ENCODE data around the gene FRMD4A. TPM values are rescaled to one million over a fixed set of nuclear protein-coding genes. Genes with fewer than 3 reads are reported as not detected.

FRMD4A gene
- total and polyA plus RNA-seq, 10 of the 15 experiments (the other 5 are each of a cell fraction or from before 2014, with no cell fraction given), result 17.8 to 75.2 (median 39.1) TPM

DNA sequence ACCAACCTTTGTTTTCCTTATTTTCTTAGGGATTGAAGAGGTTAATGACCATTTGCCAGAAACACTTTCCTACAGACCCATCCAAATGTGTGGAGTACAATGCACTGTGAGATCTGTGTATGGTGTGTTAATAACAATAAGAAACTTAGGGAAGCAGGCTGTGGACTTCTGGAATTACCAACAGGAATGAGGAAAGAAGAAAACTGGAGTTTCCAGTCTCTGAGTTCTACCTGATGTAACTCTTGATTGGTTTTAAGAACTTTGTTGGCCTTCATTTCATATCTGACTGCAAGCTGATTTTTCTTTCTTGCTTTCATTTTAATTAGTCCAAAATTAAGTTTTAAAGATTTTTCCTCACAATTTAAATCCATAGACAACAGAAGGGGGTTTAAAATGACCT is 700.5 kb downstream of the FRMD4A start:
- Histone ChIP-seq H2AFZ (ENCODE audit: control insufficient read depth, low read depth, low read length) (no peak overlapping the region), H3K36me3 (ENCODE audit: control insufficient read depth in 2 of 2, insufficient read depth in 2 of 2, low read length in 1 of 2) (peaks cover 3 to 6% of the 10 kb centered on the region in 2 experiments; a peak in 3 of 4 replicates), H3K4me1 (ENCODE audit: control insufficient read depth, insufficient read depth, low read length) (no peaks in the 10 kb centered on the region), H4K20me1 (ENCODE audit: control insufficient read depth, insufficient read depth) (no peaks in the 10 kb centered on the region), H3K9ac (ENCODE audit: control insufficient read depth, insufficient read depth, low read length) (no peak overlapping the region), H3K4me2 (ENCODE audit: control insufficient read depth, insufficient read depth) (no peak overlapping the region), H3K9me3 (replicated peaks; ENCODE audit: control insufficient read depth, insufficient read depth, low read length) (no peaks in the 10 kb centered on the region), H3K79me2 (ENCODE audit: control insufficient read depth, insufficient read depth, low read length) (no peaks in the 10 kb centered on the region), H3K27ac (ENCODE audit: control insufficient read depth, insufficient read depth) (no peak overlapping the region), H3K4me3 (no peak overlapping the region), H3K27me3 (replicated peaks in 1 of 2; ENCODE audit: control insufficient read depth in 2 of 2, insufficient read depth in 2 of 2, low read length in 1 of 2) (no peaks in the 10 kb centered on the region)
- in situ Hi-C loops (cut with MboI) (no loop called here), intact Hi-C loops (cut with micrococcal nuclease; ENCODE audit: unreplicated experiment) (no loop called here)
- no peak for TF ChIP-seq TCF3 (IDR thresholded peaks at IDR 0.05; ENCODE audit: borderline replicate concordance, insufficient read depth, low read depth, low read length)
- no peak for TF ChIP-seq NFYA (IDR thresholded peaks at IDR 0.05; ENCODE audit: borderline replicate concordance, low read depth, low read length)
- no peak for TF ChIP-seq BHLHE40 (IDR thresholded peaks at IDR 0.05; ENCODE audit: borderline replicate concordance in 1 of 2, low read depth in 2 of 2, low read length in 1 of 2)
- no peak for TF ChIP-seq CBX5 (IDR thresholded peaks at IDR 0.05; ENCODE audit: low read depth)
- no peak for TF ChIP-seq SREBF2 (IDR thresholded peaks at IDR 0.05; ENCODE audit: low read length)
- no peak for TF ChIP-seq NR2F1 (conservative IDR thresholded peaks at IDR 0.05)
- TF ChIP-seq RUNX3 (IDR thresholded peaks at IDR 0.05; ENCODE audit: low read length), result no peak
- no peak for TF ChIP-seq HDAC6 (IDR thresholded peaks at IDR 0.05; ENCODE audit: unreplicated experiment)
- TF ChIP-seq ETV6 (conservative IDR thresholded peaks at IDR 0.05 in 1 of 2, IDR thresholded peaks at IDR 0.05 in 1 of 2; ENCODE audit: borderline replicate concordance in 1 of 2, low read depth in 1 of 2), result no peak
- TF ChIP-seq POLR2A (IDR thresholded peaks at IDR 0.05; ENCODE audit: low read depth, low read length), result no peak
- no peak for TF ChIP-seq BRCA1 (IDR thresholded peaks at IDR 0.05; ENCODE audit: low read depth, low read length)
- no peak for TF ChIP-seq MEF2A (IDR thresholded peaks at IDR 0.05; ENCODE audit: insufficient read depth, low read depth, low read length)
- TF ChIP-seq, protein P1, sequence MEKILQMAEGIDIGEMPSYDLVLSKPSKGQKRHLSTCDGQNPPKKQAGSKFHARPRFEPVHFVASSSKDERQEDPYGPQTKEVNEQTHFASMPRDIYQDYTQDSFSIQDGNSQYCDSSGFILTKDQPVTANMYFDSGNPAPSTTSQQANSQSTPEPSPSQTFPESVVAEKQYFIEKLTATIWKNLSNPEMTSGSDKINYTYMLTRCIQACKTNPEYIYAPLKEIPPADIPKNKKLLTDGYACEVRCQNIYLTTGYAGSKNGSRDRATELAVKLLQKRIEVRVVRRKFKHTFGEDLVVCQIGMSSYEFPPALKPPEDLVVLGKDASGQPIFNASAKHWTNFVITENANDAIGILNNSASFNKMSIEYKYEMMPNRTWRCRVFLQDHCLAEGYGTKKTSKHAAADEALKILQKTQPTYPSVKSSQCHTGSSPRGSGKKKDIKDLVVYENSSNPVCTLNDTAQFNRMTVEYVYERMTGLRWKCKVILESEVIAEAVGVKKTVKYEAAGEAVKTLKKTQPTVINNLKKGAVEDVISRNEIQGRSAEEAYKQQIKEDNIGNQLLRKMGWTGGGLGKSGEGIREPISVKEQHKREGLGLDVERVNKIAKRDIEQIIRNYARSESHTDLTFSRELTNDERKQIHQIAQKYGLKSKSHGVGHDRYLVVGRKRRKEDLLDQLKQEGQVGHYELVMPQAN (conservative IDR thresholded peaks at IDR 0.05), result no peak
- no peak for TF ChIP-seq SIN3A (IDR thresholded peaks at IDR 0.05; ENCODE audit: low read depth, low read length)
- no peak for TF ChIP-seq STAT3 (IDR thresholded peaks at IDR 0.05; ENCODE audit: low read depth, low read length)
- no peak for TF ChIP-seq TCF7 (IDR thresholded peaks at IDR 0.05; ENCODE audit: borderline replicate concordance)
- TF ChIP-seq SMAD5 (IDR thresholded peaks at IDR 0.05; ENCODE audit: low read depth), result no peak
- TF ChIP-seq DPF2 (IDR thresholded peaks at IDR 0.05), result no peak
- SMC1A ChIA-PET (ENCODE audit: uncharacterized antibody, unreplicated experiment), result no interaction called here
- ATAC-seq (no peak), DNase-seq (ENCODE audit: low read depth, low spot score) (no peak), FAIRE-seq (no peak)
- CTCF ChIA-PET, result no interaction called here
- RAD21 ChIA-PET (ENCODE audit: unreplicated experiment), result no interaction called here
- POLR2A ChIA-PET, result no interaction called here
- no TSS peak for BruUV-seq (replicated peaks)

Measured in GM12878 (cell line).